Endometrium (tissue), 2 donors: ENCODE results near the gene DIP2C.
"Not testable (repeated sequence)": the region's sequence is repeated elsewhere in the genome, so short reads cannot be mapped to it uniquely, and the experiment has no call there.

Experiments
- FAIRE-seq: peaks from 2 replicates; lab custom pipeline; 2012; peaks lifted over from hg19 to GRCh38; lab: Jason Lieb, UNC
- donor health status: control.
- donor health status: control.

The DIP2C gene

GRCh38 chr10:344582-345200 is 344.8 kb downstream of the DIP2C start:
- FAIRE-seq, result no peak

- no peak for FAIRE-seq
Observed at GRCh38 chr10:343231-344220, 345.9 kb downstream of the DIP2C start.

GRCh38 chr10:341081-341740 is 348.3 kb downstream of the DIP2C start:
- FAIRE-seq, result no peak

- no peak for FAIRE-seq
Observed at GRCh38 chr10:340646-341045, 348.8 kb downstream of the DIP2C start.

GRCh38 chr10:339038-339391 is 350.5 kb downstream of the DIP2C start:
- no peak for FAIRE-seq

GRCh38 chr10:338171-339037 is 351.1 kb downstream of the DIP2C start:
- no peak for FAIRE-seq

GRCh38 chr10:336247-336646 is 353.2 kb downstream of the DIP2C start:
- FAIRE-seq, result no peak

- no peak for FAIRE-seq
Observed at GRCh38 chr10:335151-335800, 354.2 kb downstream of the DIP2C start.

- FAIRE-seq, result no peak
Observed at GRCh38 chr10:331186-331585, 358.3 kb downstream of the DIP2C start.

- no peak for FAIRE-seq
Observed at GRCh38 chr10:329361-330099, 359.9 kb downstream of the DIP2C start.

- no peak for FAIRE-seq
Observed at GRCh38 chr10:327889-328852, 361.3 kb downstream of the DIP2C start.

- no peak for FAIRE-seq
Observed at GRCh38 chr10:326894-327635, 362.4 kb downstream of the DIP2C start.

- FAIRE-seq, result no peak
Observed at GRCh38 chr10:326350-326749, 363.1 kb downstream of the DIP2C start.

- FAIRE-seq, result no peak
Observed at GRCh38 chr10:325282-325681, 364.2 kb downstream of the DIP2C start.

- no peak for FAIRE-seq
Observed at GRCh38 chr10:324593-324992, 364.9 kb downstream of the DIP2C start.

GRCh38 chr10:323651-324293 is 365.7 kb downstream of the DIP2C start:
- peak; percentile 80 for FAIRE-seq

- FAIRE-seq, result not testable (repeated sequence)
Observed at GRCh38 chr10:323046-323445, 366.4 kb downstream of the DIP2C start.

GRCh38 chr10:320771-321170 is 368.7 kb downstream of the DIP2C start:
- FAIRE-seq, result no peak
